GM12801 (cell line): Measurements from ENCODE around the gene FRK.
A peak's percentile ranks its signal among the peaks of the same experiment; 100 is the strongest.

Source experiments
- CTCF ChIP-seq: IDR thresholded peaks from one replicate; pipeline ENCODE4 v1.5.1; 2011; ENCODE audit warnings: control low read depth; ENCODE audit not compliant: insufficient read length; ENCODE audit errors: extremely low read depth

The FRK gene

GRCh38 chr6:115899730-115900282 lies 160.9 kb downstream of the FRK start:
- TF ChIP-seq CTCF, result no peak

- no peak for TF ChIP-seq CTCF
Observed at GRCh38 chr6:115898246-115898645, 162.4 kb downstream of the FRK start.

GRCh38 chr6:115896538-115897129 lies 164.1 kb downstream of the FRK start:
- TF ChIP-seq CTCF, result peak; percentile 3

- no peak for TF ChIP-seq CTCF
Observed at GRCh38 chr6:115894426-115894992, 166.2 kb downstream of the FRK start.

- TF ChIP-seq CTCF, result no peak
Observed at GRCh38 chr6:115891750-115892149, 168.9 kb downstream of the FRK start.

GRCh38 chr6:115891111-115891669 lies 169.5 kb downstream of the FRK start:
- no peak for TF ChIP-seq CTCF

GRCh38 chr6:115890238-115890637 lies 170.5 kb downstream of the FRK start:
- TF ChIP-seq CTCF, result no peak
